ENCODE data around the gene NATD1.

Gene NATD1, protein sequence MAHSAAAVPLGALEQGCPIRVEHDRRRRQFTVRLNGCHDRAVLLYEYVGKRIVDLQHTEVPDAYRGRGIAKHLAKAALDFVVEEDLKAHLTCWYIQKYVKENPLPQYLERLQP

DNA sequence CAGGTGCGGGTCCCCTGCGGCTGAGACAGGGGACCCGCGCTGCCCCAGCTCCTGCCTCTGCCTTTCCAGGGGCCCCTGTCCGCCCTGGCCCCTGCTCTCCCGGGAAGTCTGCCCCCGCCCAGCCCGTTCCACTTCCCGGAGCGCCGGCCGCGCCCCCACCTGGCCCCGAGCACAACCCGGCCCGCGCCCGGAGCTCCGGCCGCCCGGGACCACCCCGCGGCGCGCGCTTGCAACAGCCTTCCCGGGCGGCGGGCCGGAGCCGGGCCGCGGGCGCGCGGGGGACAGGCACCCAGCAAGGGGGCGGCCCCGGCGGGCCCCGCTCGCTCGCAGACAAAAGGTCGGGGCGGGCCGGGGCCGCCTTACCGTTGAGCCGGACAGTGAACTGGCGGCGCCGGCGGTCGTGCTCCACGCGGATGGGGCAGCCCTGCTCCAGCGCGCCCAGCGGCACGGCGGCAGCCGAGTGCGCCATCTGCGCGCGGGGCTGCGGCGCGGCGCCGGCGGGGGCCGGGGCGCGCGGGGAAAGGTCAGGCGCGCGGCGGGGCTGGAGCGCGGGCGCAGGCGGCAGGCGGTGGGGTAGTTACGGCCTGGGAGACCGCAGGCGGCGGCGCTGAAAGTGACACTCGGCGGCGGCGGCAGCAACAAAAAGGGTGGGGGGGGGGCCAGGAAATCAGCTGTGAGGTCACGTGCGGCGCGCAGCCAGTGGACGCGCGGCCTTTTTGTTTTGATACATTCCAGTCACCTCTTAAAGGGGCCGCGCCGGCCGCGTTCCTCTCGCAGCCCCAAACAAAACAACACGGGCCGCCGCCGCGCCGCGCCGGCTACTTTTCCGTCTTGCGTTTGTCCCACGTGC, at the start of gene NATD1:
Gene NATD1 (minus strand): TSS at position 615 of the 850 bp plus-strand sequence. CDS start 146 bp downstream, at position 469.
- DNase-seq (ENCODE audit: low read depth): peak; percentile 80

DNA sequence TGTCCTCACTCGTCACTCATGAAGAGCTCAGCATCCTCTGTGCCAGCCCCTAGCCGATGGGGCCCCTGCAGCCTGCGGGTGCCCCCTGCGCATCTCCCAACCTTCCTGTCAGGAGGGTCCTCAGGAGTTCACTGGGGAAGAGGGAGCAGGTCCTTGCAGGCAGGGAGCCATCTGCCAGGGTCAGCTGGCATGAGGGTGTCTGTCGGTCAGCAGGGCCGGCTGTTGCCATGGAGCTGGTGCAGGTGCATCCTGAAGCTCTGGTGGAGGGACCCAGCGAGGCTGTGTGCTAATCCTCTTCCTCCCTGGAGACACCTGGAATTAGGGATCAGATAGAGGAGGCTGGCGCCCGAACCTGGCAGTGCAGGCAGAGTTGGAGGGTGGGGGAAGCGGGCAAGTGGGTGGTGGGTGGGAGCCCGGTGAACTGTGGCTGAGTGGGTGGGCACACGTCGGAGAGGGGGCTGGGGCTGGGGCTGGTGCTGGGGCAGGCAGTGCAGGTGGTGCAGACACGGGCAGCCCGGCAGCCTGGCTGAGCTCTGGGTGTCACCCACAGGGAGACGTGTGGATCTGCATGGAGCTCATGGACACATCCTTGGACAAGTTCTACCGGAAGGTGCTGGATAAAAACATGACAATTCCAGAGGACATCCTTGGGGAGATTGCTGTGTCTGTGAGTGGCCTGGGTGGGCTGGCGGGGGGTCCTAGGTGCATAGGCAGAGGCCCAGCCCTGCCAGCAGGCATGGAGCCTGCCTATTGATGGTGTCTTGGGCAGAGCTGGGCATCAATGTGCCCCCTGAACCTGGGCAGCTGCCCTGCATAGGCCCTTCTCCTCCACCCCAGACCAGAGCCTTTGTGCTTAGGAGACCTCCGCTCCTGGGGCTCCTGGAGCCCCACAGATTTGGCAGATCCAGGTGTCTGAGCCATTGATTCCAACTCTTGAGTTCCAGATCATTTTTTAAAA, 48.7 kb upstream of the NATD1 start:
- no peak for DNase-seq (ENCODE audit: low read depth)

GRCh38 chr17:21300601-21301571, 47.7 kb upstream of the NATD1 start:
- DNase-seq (ENCODE audit: low read depth): no peak

DNA sequence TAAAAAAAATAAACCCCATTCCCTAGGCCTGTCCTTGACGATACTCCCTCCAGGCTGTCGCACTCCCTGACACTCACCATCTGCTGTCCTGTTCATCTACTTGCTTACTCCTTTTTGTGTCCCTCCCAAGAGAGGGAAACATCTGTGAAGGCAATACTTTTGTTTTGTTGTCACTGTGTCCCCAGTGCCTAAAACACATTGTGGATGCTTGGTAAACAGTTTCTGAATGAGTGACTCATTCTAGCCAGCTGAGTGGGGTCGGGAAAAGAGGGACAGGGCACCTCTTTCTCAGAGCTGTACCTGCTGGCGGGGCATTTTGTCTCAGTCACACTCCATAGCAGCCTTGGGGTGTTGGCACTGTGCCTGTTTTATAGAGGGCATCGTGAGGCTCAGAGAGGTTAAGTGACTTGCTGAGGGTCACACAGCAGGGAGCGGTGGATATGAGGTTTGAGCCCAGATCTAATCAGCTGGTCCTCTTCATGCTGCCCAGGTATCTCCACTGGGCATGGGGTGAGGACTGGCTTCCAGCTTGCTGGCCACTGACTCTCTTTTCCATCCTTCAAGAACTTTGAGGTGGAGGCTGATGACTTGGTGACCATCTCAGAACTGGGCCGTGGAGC, 46.9 kb upstream of the NATD1 start:
- DNase-seq (ENCODE audit: low read depth): no peak

DNA sequence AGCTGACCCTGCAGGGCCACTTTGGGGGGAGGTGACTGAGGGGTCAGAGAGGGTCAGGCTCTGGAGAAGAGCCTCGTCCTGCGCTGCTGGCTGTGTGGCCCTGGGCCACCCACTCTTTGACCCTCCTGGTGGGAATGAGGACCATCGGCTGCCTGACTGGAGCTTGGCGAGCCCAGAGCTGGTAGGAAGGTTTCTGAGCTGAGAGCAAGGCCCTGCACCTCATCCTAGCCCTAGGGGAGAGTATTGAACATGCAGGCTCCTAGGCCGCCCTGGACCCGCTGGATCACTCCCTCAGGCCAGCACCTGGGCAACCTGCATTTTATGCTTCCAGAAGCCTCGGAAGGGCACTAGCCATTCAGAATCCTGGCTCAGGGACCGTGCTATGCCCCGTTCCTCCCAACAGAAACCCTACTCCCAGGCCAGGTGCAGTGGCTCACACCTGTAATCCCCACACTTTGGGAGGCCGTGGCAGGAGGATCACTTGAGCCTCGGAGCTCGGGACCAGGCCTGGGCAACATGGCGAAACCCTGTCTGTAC, 45.8 kb upstream of the NATD1 start:
- DNase-seq (ENCODE audit: low read depth): no peak

DNA sequence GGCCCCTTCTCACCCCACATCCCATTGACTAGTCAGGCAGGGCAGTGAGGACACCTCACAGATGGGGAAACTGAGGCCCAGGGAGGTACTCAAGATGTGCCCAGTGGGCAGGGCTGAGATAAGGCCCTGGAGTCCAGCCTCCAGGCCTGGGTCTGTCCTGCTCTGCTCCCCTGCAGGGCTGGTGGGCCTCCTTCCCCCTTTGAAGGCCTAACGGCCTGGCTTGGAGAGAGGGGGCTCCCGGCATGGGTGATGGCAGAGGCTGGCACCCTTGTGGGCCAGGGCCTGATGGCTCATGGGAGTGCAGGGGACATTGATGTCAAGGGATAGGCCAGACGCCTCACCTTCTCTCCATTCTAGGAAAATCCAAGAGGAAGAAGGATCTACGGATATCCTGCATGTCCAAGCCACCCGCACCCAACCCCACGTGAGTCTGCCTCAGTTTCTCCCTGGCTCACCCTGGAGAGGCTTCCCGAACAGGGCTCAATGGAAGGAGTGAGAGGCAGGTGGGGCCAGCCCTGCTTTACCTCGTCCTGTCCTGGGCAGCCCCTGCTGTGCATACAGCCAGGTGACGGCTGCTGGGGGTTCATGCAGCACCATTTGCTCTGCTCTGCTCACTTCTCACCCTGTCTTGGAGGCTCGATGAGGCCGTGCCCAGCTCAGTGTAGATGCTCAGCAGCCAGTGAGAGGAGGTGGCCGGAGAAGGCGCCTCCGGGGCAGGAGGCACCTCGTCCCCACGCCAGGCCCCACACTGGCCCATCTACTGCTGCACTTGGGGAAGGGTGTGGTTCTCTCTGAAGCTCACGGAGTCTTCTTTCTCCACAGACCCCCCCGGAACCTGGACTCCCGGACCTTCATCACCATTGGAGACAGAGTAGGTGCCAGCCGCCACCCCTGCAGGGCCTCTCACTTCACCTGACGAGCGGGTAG, 45.1 kb upstream of the NATD1 start:
- DNase-seq (ENCODE audit: low read depth): no peak

GRCh38 chr17:21297597-21297996, 44.4 kb upstream of the NATD1 start:
- DNase-seq (ENCODE audit: low read depth): no peak

DNA sequence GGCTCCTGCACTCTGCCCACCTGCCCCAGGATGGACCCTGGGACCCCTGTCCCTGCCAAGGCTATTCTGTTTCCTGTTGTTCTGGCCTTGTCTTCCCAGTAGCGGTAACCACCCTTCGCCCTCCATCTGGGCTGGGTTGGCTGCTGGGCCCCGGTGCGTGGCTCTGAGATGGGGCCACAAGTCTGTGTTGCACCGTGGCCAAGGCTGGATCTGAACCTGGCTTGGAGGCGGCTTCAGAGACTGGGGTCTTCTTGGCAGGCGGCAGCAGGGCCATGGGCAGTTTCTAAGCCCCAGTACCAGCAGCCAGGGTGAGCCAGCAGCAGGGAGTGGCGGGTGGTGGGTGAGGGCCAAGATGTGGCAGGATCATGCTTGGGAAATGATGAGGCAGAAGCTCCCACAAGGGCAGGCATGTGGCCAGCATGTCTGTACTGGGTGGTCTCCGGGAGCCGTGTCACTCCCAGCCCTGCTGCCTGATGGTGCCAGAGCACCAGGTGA, 43.9 kb upstream of the NATD1 start:
- no peak for DNase-seq (ENCODE audit: low read depth)

GRCh38 chr17:21296097-21297025, 43.2 kb upstream of the NATD1 start:
- peak; percentile 24 for DNase-seq (ENCODE audit: low read depth)

GRCh38 chr17:21295036-21295952, 42.1 kb upstream of the NATD1 start:
- peak; percentile 27 for DNase-seq (ENCODE audit: low read depth)

GRCh38 chr17:21294321-21295035, 41.3 kb upstream of the NATD1 start:
- peak; percentile 45 for DNase-seq (ENCODE audit: low read depth)

DNA sequence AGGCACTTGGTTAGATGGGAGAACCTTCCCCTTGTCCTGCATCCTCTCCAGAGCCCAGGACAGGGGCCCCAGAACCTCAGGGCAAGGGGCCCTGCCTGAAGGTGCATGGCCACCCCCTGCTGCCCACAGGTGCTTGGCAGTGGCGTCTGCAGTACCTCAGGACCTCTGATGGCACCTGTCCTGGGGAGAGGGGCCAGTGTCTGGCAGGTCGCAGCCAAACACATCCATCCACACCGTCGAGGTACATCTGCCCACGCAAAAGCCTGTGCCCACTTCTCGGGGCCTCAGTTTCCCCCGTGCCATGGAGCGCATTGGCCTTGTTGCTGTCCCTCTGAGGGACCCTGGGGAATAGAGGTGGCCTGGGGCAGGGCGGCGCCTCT, 40.6 kb upstream of the NATD1 start:
- DNase-seq (ENCODE audit: low read depth): no peak

- no peak for DNase-seq (ENCODE audit: low read depth)
These were observed 39.9 kb upstream of the NATD1 start for GRCh38 chr17:21292867-21293830.

DNA sequence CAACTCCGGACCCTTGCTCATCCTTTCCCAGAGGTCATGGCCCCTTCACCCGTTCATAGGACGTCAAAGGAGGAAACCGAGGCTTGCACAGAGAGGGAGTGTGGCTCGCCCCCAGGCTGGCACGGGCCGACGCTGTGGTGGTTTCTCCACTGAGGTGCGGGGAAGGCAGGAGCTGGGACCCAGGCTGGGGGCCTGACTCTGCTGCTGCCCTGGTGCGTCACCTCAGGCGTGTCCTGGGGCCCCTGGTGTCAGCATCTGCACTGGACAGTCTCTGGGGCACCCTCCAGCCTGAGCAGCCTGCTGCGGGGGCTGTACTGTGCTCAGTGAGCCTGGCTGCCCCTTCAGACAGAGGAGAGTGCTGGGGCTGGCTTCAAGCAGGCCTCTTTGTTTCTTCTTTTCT, 38.7 kb upstream of the NATD1 start:
- no peak for DNase-seq (ENCODE audit: low read depth)

DNA sequence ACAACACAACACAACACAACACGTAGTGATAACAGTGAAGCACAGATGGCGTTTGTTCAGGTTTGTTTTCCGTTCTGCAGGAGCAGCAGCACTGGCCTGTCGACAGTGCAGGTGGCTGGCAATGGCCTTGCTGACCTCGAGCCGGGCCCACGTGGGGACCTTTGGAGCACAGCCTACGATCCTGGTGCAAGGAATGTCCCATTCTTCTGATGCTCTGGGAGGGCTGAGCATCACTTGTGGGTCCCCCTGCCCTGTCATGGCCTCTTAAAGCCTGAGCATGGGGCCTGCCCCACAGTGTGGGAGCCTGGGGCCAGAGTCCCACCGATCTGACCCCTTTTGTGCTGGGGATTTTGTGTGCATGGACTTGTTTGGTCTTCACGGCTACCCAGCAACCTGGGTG, 38.1 kb upstream of the NATD1 start:
- no peak for DNase-seq (ENCODE audit: low read depth)

All from amniotic epithelial cell (primary cell).